NCI-H1436 (cell line): Measurements from ENCODE around the gene CSRP1.
"Not testable (repeated sequence)": the region's sequence is repeated elsewhere in the genome, so short reads cannot be mapped to it uniquely, and the experiment has no call there.

Experiments used
- DNase-seq: peaks from one replicate; lab custom pipeline; 2025; lab: John Stamatoyannopoulos, UW

CSRP1 gene

DNA sequence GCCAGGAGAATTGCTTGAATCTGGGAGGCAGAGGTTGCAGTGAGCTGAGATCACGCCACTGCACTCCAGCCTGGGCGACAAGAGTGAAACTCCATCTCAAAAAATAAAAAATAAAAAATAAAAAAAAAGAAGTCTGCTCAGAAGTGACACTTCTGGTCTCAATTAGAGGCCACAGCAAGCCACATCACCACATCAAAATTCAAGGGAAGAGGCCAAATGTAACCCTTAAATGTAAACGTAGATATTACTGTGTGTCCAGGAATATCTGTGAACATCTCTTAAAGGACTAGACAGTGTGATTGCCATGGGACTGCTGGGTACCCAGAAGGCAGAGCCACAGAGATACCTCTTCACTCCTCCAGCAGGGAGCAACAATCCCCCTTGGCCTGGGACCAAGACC is 28.3 kb downstream of the CSRP1 start:
- not testable (repeated sequence) for DNase-seq

DNA sequence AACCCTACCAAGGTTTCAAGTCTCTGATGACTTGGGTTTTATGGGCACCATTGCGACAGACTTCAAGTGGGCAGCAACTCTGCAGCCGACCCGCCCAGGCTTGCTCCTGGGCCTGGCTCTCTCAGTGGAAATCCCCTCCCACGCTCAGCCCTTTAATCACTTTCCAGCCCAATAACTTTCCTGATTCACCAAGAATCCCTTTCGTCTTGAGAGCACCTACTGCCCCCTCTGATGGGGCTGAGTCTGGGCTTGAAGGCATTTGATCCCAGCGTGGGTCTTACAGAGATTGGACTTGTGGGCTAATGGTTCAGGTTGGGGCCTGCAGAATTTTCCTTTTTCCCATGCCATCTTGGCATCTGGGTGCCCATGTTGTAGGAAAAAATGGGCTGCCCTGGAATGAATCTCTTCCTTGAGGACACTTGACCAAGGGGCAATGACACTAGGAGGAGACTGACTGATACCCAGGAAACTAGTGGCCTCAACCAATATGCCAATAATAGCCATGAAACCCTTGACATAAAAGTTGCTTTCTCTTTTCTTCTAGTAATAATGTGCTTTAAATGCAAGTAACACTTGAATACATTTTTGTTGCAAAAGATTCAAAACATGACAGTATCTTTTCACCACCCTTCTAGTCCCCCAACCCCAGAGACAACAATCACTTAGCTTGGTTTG is 30.1 kb downstream of the CSRP1 start:
- DNase-seq, result no peak

DNA sequence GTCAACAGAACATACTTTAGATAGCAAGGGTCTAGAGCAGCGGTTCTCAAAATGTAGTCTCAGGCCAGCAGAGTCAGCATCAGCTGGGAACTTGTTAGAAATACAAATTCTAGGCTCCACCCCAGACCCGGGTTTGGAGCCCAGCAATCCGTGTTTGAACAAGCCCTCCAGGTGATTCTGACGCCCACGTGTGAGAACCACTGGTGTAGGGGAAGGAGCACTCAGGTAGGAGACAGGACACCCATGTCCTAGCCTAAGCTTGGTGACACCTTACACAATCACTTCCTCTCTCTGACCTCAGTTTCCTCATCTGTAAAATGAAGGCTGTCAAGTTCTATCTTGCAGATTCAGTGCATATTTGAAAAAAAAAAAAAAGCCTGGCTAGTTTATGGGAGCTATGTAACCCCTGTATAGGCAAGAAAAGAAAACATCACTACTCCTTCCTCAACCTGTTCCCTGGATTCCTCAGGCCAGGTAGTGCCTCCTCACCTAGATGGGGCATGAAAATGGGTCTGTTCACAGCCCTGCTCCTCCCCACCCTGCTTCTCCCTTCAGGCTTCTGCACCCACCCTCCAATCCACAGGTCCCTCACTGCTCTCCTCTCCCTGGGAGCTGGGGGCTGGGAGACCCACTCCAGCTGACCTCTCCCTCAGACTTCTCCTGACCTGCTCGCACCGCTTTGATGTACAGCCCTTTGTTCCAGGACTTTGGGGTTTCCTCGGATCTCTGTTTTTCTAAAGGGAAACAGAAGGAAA is 30.8 kb downstream of the CSRP1 start:
- DNase-seq, result no peak

DNA sequence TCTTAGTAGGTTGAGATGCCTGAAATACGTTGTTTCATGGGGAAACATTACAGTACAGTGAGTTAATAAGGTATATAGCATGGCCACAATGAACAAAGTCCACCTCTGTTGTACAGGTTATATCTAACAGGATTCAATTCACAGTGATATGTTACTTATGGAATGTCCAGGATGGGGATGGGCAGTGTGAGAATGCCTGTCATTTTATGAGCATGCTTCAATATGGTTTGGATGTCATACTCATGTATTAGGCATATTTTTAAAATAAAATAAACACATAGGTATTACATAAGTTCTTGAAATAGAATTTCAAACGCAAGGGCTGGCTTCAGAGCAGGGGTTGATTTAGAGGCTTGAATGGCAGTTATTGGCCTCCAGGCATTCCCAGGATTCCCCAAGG is 31.8 kb downstream of the CSRP1 start:
- DNase-seq, result no peak

DNA sequence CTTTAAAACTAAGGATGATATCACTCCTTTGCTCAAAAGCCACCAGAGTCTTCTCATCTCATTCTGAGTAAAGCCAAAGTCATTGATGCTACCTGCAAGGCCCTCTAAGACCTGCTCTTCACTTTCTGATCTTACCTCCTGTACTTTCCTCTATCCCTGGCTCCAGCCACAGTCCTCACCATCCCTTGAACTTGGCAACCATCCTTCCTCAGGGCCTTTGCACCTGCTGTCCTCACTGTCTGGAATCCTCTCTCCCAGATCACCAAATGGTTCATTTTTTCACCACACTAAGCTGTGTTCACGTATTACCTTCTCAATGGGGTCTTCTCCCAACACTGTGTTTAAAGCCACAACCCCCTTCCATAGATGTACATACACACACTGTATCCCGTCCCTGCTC is 33.6 kb downstream of the CSRP1 start:
- DNase-seq, result no peak

DNA sequence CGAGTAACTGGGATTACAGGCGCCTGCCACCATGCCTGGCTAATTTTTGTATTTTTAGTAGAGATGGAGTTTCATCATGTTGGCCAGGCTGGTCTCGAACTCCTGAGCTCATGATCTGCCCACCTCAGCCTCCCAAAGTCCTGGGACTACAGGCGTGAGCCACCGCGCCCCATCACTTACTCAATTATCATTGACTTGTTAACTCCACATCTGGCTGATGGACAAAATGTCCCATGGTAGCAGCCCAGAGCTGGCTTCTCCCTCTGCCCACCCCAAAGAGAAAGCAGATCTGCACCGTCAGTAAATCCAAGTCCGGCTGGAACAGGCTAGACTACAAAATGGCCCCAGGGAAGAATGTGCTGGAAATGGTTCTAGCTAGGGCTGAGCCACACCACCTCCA is 34.6 kb downstream of the CSRP1 start:
- not testable (repeated sequence) for DNase-seq

DNA sequence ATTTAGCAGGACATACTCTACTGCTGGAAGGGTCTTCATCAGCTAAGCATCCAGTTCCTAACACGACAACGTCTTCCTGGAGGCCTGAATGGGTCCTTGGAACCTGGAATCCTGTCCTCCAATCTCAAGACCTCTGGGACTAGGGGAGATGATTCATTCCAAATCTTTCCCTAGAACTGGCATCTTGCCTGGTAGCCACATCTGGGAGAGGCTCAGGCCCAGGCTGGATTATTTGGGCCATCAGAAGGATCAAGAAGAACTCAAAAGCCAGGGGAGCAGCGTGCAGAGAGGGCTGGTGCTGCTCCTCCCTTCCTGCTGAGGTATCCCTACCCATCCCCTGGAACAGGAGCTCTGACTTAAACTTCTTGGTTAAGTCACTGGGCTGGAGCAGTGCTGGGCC is 35.2 kb downstream of the CSRP1 start:
- no peak for DNase-seq

DNA sequence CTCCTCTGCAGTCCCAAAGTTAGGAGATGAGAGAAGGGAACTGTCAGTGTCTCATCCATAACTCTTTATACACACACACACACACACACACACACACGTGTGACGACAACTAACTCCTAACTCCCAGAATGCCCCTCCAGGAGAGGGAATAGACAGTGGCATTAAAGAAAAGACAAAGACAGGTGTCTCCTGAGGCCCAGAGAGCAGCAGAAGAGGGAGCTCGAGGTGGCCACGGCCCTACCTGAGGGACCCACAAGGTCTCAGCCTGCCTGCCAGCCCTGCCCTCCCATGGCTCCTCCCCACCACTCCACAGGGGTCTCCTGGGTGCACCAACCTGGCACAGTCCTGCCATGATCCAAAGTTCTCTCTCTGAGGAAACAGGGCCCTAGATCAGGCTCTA is 36.3 kb downstream of the CSRP1 start:
- DNase-seq, result no peak

DNA sequence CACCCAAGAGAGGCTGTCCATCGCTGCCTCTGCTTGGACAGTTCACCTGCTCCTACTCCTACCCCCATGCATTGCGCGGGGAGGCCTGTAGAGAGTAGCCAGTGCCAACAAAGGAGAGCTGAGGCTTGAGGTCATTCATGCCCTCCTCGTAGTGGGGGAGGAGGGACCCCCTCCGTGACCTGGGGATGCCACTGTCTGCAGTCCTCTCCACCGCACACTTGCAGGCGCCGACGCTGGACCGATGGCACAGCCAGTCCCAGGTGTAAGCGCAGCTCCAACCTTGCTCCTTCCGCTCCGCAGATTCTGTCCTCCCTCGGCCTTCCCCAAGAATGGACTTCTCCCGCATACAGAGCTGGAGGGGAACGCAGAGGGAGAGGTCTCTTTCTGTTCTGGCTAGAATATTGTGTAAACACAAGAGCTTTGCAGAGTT is 37.3 kb downstream of the CSRP1 start:
- no peak for DNase-seq

DNA sequence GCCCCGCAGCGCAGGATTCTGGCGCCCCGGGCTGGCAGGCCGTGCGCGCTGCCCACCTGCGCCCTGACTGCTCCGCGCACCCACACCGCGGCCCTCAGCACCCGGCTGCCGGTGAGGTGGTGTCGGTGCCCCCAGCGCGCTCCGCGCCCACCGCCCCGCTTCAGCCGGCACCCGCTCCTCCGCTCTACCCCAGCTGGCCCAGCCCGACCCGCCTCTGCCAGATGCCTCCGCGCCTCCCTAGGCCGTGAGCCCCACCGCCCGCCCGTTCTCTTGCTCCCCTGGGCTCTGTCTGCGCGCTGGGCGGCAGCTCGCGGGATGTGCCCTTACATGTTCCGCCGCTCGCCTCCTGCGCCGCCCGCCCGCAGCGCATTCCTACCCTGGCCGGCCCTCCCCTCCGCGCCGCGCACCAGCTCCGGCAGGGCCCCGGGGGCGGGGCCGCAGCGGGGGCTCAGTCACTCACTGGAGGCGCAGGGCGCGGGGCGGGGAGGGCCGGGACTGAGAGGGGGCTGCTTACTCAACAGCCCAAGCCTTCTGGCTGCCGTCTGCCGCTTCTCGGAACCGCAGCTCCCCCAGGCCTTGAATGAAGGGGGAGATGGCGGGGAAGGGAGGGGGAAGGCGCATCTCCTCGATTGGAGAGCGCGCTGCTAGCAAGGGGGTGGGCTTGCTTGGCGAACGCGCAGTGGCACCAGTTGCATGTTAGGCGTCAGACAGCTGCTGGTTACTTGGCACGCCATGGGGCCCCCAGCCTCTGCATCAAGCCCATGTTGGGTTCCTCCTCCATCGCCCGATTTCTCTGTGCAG is 37.9 kb downstream of the CSRP1 start, which contains the start of gene PHLDA3:
TSS of gene PHLDA3 (minus strand) at position 345 of the 801 bp plus-strand sequence. CDS start 402 bp downstream, outside the sequence.
- DNase-seq, result peak; percentile 93

DNA sequence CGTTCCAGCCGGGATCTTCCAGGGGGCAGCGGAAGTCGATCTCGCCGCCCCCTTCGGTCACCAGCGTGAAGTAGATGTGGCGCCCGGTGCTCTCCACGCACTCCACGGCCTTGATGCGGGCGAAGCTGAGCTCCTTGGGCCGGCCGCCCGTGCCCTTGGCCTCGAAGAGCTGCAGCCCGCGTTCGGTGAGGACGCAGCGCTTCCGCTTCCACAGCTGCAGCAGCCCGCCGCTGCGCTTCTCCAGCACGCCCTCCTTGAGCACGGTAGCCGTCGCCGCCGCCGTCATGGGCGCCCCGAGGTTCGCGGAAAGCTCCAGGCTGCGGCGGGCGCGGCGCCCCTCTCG is 38.5 kb downstream of the CSRP1 start:
- DNase-seq, result no peak

DNA sequence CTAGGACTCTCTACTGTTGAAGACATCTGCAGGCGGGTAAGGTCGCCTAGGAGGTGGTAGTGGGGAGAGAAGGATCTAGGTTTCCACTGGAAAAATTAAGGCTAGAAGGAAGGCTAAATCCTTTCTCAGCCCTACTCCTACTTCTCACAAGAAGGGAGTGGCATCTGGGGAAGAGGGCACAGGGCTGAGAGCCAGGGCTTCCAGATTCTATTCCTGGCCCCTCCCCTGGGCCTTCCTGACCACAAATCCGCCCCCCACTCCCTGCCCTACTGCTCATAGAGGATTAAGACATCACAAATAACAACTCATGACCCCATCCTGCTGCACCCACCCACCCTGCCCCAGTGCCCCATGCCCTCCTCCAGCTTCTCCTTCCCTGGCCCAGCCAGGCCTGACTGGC is 40.4 kb downstream of the CSRP1 start:
- no peak for DNase-seq

DNA sequence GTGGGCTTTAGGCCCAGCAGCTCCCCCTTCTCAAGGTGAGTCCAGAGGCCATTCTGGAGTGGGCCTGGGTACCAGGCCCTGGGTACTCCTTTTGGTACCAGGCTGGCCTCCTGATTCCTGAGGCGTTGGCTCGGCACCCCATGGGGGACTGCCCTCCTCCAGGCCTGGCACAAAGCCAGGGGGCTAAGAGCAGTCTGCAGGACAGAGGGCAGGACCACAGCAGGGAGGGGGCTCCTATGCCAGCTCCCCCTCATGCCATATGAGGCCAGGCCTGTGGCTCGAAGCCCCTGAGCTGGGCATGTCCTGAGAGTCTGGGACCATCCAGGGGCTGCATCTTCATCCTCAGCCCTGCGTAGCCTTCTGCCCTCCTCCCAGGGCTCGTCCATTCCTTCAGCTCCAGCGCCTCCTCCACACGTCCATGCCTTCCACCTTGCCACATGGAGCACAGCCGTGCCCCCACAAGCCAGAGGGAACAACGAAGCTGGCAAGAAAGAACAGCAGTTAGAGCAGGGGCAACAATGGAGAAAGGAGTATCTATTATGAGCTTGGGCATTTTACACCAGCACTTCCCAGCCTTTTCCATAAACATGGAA is 41.1 kb downstream of the CSRP1 start:
- no peak for DNase-seq

DNA sequence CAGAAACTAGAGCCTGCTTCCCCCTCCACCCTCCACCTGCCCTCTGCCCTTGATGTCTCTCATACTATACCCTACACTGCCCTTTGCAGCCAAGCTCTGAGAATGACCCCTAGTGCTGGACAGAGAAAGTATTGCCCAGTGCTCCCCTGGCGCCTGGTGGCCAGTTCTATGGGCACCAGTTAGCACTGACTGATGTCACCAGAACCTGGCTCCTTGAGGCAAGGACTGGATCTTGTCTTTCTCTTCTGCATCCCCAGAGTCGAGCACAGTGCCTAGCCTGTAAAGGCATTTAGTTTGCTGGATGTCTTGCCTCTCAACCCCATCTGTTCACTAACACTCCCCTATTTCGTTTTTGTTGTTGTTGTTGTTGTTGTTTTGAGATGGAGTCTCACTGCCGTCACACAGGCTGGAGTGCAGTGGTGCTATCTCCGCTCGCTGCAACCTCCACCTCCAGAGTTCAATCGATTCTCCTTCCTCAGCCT is 43.8 kb downstream of the CSRP1 start:
- DNase-seq, result no peak

DNA sequence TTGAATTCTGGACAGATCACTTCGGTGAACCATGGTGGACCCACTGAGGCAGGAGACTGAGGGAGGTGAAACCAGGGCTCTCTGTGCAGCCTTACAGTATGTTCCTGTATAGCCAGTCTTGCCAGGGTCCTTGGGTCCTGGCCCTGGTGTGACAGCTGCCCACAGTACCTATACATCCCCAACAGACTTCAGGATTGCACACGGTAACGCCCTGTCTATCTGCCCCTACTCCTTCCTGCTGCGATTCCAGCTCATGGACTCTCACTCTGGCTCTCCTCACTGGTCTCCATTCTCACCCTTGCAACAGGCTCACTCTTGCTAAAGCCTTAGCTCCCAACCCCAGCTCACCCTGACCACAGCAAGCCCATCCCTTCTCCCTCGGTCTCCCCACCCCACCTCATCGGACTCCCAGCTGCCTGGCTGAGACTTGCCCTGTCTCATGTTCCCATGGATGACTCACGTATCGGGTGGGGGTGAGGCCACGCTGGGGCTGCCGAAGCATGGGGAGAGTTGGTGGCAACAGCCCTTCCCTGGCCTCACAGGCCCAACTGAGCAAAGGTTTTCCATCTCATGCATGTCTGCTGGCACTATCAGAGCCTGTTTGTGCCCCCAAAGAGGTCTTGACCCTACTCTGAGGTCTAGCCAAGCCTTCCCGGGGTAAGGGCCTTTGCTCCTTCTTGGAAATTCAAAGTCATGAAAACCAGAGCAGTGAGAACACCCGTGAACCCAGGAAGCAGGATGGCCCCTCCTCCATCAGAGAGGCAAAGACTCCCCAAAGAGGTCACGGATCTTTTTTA is 45.1 kb downstream of the CSRP1 start:
- no peak for DNase-seq

DNA sequence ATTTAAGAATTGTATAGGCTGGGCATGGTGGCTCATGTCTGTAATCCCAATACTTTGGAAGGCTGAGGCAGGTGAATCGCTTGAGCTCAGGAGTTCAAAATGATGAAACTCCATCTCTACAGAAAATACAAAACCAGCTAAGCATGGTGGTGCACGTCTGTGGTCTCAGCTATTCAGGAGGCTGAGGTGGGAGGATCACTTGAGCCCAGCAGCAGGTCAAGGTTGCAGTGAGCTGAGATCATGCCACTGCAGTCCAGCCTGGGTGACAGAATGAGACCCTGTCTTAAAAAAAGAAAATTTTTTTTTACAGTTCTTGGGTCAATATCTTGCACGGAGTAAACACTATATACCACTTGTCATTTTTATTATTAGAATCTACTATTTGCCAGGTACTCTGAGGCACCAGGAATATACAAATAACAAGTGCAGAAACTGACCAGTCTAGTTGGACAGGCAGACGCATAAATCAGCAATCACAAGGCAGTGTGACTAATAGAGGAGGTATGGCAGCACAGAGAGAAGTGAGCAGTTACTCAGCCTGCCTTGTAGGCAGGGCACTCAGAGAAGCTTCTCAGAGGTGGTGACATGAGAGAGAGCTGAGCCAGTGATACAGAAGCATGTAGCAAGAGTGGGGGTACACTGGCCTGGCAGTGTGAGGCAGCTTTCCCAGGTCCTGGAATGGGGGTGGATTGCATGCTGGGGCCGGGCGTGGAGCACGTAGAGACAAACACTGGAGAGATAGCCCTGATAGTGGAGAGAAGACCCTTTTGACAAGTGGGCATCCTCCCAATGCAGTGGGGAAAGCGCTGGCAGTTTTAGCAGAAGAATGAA is 45.9 kb downstream of the CSRP1 start:
- no peak for DNase-seq

DNA sequence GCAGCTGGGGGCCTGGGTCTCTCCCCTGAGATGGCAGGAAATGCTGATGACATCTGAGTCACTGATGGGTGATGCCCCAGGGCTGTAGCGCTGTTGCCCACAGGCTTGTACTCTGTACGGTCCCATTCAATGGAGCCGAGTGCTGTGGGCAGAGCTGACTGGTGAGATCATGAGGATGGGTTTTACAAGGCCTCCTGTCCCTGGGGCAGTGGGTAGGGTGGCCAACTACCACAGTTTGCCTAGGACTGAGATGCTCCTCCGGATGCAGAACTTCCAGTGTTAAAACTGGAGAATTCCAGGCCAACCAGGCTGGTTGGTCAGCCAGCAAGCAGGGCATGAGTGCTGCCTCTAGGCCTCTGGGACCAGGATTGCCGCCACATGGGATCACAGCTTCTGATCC is 47.1 kb downstream of the CSRP1 start:
- no peak for DNase-seq

DNA sequence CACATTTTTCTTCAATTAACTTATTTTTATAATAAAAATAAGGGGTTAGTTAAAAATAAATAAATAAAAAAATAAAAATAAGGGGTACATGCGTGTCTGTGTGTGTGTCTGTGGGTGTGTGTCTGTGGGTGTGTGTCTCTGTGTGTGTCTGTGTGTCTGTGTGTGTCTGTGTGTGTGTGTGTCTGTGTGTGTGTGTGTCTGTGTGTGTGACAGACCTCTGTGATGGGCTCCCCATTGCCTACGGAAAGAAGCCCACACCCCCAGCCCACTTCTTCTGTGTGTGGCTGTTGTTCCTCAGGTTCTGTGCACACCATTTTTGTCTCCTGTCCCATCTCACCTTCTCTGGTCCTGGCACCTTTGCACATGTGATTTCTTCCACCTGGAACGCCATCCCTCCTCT is 47.9 kb downstream of the CSRP1 start:
- DNase-seq, result no peak

DNA sequence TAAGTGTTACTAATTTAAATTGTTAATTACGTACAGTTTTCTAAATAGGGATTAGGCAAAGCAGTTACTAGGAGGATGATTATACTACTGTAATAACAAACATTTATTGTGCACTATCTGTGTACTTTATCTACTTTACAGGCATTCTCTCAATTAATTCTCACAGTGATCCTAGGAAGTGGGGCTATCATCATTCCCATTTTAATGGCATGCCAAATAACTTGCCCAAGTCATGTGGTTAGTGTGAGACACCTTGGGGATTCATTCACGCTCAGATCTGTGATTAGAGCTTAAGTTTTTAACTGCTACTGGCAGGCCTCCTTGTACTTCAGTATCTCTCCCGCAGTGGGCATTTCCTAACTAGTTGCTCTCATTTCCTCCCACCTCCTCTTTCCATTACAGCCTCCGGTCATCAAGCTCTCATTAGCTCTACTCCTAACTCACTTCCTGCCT is 49.4 kb downstream of the CSRP1 start:
- no peak for DNase-seq

DNA sequence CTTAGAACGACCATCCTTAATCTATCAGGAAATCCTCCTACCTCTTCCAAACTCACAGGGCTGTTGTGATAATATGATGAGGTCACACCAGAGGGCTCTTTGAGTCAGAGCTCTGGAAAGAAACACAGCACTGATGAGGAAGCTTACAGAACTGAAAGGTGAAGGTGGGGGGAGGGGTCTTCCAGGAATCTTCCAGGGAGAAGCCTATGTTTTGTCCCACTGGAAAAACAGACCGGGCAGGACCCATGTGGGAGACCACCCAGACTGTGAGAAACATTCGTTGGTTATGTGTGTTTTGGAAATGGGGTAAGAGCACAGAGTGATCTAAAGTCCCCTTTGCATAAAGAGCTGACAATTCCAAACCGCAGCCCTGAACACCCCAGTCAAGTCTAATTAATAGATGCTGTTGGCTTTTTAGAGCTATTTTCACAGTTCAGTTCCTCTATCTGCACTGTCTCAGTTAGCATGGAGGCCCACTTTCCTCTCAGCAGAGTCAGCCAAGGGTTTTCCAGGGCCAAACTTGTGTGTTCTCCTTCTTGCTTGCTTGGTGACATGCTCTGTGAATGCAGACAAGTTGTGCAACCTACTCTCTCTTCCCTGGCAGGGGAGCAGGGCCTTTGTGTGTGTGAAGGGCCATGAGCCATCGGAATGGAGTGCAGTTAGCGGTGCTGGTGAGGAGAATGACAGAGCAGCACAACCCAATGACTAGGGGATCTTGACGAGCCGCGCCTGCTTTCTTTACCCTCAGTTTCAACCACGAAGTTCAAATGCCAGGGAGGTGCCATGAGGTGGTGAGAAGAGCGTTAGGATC is 50.2 kb downstream of the CSRP1 start:
- no peak for DNase-seq
